SKM-1 treated with dmso at 0.1 percent for 144 hours (cell line): Measurements from ENCODE around the gene MYO18A.

Experiments used
- DNase-seq: peaks from one replicate; lab custom pipeline; 2025; ENCODE audit not compliant: unreplicated experiment; lab: John Stamatoyannopoulos, UW

Gene MYO18A

GRCh38 chr17:29167393-29168078, 12.7 kb downstream of the MYO18A start:
- no peak for DNase-seq

- DNase-seq = no peak
These were observed 13.7 kb downstream of the MYO18A start for GRCh38 chr17:29166507-29166887.

- DNase-seq = no peak
These were observed 14.2 kb downstream of the MYO18A start for GRCh38 chr17:29165800-29166506.

DNA sequence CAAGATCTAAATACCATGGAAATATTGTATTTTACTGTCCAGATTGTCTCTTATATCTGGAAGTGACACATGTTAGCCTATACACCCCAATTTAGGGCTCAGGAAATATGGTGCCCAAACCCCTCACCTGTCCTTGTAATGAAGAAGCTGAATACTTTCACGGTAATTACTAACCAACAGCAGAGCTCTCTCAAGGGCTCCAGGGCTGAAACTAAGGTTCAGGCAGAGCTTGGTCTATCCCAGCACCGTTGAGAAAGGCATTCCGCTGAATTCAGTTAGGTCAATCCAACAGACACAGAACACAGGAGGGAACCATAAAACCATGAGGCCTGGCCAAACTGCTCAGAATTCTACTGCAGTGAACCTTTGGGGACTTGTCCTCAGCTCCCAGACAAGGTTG, 14.9 kb downstream of the MYO18A start:
- DNase-seq = no peak

DNA sequence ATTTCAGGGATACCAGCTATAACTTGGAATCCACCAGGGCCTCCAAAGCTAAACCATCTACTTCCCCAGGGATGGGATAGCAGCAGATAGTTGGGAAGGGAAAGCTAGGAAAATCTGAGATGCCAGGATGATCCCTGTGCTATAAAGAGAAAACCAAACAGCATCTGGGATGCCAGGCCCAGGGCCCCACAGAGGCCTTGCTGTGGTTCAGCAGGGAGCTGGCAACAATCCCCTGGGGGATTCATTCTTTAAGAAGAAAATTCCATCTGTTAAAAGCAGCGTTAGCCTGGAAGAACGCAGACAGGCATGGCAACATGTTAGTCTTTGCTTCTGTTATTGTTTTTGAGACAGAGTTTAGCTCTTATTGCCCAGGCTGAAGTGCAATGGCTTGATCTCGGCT, 16.6 kb downstream of the MYO18A start:
- no peak for DNase-seq

DNA sequence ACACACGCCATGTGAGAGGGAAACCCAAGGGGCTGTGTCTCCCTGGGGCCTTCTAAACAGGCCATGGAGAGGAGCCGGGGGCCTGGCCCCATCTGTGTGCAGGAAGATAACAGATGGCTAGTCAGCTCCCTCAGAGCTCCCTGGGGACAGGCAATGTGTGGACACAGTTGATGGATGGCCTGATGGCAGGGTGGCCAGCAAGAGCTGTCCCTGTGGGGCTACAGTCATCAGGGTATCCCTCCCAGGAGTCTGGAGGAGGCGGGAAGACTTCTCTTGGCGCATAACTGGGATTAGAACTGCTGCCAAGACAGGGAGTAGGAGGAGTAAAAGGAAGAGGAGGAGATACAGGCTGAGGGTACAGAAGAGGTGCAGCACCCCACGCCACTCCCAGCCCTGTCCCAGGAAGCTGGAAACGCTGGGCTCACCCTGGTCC, 17.3 kb downstream of the MYO18A start:
- no peak for DNase-seq

GRCh38 chr17:29162082-29162908, 17.9 kb downstream of the MYO18A start:
- no peak for DNase-seq

- no peak for DNase-seq
These were observed 19.9 kb downstream of the MYO18A start for GRCh38 chr17:29160253-29160652.

- no peak for DNase-seq
These were observed 20.8 kb downstream of the MYO18A start for GRCh38 chr17:29159306-29159860.

DNA sequence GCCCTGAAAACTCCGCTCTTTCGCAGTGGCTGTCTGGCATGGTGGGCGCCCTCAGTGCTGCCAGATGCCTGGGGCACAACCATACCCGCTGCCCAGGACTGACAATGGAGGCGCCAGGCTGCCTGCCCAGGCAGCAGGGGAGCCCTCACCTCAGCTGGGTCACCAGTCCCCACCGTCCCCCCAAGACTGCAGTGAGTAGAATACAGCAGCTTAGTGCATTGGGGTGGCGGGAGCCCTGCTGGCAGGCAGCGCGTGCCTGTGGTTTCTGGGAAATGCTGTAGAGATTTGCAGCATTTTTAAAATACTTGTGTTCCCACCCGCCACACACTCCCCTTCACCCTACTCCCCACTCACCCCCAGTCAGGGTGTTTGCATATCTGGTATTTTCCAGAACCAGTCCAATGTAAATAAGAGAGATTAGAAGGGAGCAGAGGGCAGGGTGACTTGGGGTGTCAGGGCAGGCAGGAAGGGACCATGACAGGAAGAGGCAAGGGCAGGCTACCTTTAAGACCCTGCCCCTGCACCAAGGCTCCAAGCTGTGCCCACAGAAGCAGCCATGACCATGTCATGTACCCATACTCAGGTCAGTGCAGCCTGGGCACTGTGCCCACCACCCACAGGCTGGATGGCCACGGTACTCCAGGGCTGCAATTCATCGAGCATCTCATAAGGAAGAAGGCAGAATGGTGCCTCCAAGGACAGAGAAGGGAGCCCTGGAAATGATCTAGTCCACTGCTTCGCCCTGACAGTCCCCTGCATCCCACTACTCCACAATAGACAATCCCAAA, 21.5 kb downstream of the MYO18A start:
- no peak for DNase-seq

GRCh38 chr17:29158096-29158487, 22.1 kb downstream of the MYO18A start:
- no peak for DNase-seq

GRCh38 chr17:29157310-29157709, 22.9 kb downstream of the MYO18A start:
- no peak for DNase-seq

GRCh38 chr17:29156781-29157180, 23.4 kb downstream of the MYO18A start:
- no peak for DNase-seq

GRCh38 chr17:29155966-29156338, 24.2 kb downstream of the MYO18A start:
- no peak for DNase-seq

DNA sequence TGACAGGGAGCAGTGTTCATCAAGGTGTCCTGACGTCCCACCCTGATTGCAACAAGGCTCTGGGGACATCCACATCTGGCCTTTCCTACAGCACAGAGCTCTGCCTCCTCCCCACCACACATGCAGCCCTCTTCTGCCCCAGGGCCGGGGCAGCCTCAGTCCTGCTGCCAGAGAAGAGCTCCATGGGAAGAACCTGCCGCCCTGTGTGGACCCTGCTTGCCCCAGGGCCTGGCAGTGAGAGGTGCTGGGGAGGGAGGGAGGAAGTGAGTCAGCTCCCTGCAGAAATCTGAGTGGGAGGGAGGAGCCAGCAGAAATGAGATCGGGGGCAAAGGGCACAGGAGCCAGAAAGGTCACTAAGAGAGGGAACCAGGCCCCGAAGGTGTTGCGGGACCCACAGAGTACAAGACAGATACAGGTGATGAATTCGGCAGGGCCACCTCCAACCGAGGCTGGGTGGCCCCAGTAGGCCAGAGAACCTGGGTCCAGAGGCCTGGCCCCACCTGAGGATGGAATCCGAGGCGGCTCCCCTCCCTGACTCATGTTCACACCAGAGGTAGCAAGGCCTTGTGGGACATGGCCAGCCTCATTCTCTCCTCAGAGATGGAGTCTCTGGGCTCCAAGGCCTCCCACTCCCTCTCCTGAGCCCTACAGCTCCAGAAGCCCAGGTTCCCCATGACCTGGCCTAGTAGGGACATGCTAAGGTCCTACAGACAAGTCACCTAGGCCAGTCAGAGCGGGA, 24.8 kb downstream of the MYO18A start:
- peak; percentile 77 for DNase-seq

DNA sequence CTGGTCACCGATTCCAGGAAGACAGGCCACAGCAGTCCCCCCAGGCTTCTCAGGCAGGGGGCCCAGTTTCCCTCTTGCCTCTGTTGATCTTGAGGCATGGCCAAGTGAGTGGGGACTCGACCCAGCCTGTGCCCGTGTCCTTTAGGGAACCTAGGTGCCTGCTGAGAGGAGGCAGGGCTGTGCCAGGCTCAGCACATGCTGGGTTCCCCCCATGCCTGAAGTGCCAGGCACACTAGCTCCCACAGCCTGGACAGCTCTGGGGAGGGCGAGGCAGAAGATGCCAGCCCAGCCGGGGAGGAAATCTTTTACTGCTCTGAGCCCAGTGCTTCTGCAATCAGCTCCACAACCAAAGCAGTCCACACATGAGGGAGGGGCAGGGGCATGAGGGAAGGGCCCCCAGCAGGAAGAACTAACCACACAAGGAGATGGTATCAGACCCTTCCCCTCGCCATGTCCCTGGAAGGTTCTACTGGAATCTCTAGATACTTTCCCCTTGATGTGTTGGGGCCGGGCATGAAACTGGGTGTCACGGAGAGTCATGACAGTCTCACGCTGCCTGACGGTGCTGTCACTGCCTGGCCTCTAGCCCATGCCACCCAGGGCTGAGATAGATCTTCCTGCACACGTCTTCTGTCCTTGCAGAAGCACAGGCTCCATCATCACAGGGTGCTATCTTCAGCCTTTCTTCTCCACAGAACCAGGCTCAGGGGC, 25.5 kb downstream of the MYO18A start:
- DNase-seq = no peak

DNA sequence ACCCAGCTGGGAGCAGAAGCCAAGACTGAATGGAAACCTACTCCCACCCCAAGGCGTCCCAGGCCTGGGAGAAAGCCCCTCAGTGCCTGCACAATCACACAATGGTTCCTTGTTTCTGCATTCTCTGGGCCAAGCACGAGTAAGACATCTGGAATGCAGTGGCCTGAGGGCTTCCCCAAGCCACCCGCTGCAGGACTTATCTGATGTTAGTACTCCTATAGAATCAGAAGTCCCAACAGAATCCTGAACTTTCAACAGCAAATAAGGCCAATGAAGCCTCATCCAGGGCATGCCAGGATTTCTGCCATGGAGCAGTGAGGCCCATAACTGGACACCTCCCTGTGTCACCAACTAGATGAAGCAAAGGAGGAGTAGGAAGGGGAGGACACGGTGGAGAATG, 28.6 kb downstream of the MYO18A start:
- DNase-seq = no peak

GRCh38 chr17:29150161-29150560, 30.0 kb downstream of the MYO18A start:
- no peak for DNase-seq

- DNase-seq = peak; percentile 22
These were observed 30.6 kb downstream of the MYO18A start for GRCh38 chr17:29149431-29150064.
